GM21717 (cell line): ENCODE results near the gene PPP1R9A.

Source experiments
- ATAC-seq: cut with Tn5 transposase; IDR thresholded peaks from one replicate; pipeline ENCODE4 v1.9.1; 2021; ENCODE audit warnings: mild to moderate bottlenecking, moderate library complexity; ENCODE audit not compliant: unreplicated experiment

PPP1R9A gene

DNA sequence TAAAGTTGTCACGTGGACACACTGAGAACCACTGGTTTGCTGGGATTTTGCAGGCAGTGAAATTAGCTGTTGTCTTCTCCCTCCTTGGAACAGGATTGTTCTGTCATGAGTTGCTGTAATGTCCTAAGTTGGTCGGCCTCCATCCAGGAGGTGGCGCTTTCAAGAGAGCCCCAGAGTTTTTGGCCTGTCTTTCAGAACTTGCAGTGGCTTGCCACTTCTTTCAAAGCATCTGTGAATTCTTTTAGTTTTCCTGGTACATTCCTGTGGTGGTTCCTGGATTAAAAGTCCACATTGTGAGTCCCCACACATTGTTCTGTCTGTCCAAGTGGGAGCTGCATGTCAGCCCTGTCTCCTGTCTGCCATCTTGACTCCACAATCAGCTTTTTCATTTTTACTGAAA, 283.1 kb downstream of the PPP1R9A start:
- ATAC-seq, result no peak

- ATAC-seq, result no peak
These were observed 284.4 kb downstream of the PPP1R9A start for GRCh38 chr7:95191795-95192194.

DNA sequence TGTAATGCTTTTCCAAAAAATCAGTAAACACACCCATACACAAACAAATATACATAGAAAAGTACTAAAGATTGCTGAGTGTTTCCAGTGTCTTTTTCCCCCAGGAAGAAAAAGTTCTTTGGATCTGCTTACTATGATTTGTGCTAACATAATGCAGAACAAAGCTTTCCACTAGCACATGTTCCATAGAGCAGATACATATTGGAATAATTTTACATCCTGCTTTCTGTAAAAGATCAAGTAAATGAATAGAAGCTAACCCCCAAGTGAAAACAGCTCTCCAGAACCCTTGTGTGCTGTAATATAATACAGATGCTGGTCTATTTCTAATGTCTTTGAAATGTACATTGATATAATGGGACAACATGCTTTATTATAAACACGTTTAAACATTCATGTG, 291.5 kb downstream of the PPP1R9A start:
- no peak for ATAC-seq

- no peak for ATAC-seq
These were observed 292.6 kb downstream of the PPP1R9A start for GRCh38 chr7:95199779-95200558.

GRCh38 chr7:95200741-95201140, 293.3 kb downstream of the PPP1R9A start:
- ATAC-seq, result no peak

DNA sequence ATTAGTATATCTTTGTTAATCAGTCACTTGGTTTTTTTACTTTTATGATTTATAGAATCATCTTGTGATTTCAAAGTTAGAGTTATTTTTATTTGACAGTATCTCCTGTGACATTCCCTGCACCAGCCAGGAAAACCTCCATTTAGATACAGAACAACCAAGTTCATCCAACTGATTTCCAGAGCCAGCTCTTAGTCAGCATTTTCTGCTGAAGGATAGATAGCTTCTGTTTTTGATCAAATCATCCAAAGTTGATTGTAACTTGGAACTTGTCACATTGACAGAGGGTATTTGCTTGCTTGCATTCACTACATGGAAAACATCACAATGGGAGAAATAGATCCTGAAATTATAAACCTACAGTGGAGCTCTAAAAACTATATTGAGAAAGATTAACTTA, 294.3 kb downstream of the PPP1R9A start:
- no peak for ATAC-seq

GRCh38 chr7:95204618-95205017, 297.2 kb downstream of the PPP1R9A start:
- no peak for ATAC-seq

DNA sequence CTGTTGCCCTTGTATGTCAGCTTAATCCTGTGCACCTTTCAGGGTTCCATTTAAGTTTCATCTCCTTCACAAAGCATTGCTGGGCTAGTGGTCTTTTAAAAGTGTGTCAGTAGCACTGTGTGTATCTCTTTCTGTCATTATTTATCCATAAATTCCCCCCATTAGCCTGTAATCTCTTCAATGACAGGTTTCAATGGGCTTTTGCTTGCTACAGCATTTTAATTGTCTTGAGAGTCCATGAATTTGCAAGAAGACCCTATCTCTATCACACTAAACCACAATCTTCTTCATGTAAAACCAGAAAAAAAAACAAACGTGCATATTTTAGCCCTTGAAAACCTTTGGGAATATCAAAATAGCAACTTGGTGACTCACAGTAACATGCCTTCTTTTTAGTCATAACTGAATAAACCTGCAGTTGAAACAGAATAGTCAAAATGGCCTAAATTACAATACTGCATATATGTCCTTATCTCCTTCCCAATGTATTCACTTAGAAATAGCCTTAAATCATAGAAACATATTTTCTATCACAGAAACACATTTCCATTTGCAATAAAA, 298.4 kb downstream of the PPP1R9A start:
- no peak for ATAC-seq

GRCh38 chr7:95209276-95209675, 301.9 kb downstream of the PPP1R9A start:
- ATAC-seq, result no peak

DNA sequence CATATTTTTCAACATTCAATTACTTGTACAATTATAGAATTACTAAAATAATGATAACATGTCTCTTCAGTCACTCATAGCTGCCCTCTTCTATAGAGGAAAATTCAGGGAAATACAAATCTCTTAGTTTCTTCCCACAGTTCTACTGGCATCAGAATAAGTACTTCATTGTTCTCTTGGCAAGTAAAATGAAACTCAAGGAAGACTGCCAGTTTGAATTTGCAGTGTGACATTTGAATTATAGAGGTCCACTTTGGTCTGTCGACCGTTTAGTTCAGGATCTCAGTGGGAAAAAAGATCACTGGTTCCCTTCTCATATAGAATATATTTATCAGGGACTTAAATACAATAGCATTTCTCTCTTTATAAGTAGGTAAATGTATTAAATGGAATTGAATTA, 302.4 kb downstream of the PPP1R9A start:
- no peak for ATAC-seq

DNA sequence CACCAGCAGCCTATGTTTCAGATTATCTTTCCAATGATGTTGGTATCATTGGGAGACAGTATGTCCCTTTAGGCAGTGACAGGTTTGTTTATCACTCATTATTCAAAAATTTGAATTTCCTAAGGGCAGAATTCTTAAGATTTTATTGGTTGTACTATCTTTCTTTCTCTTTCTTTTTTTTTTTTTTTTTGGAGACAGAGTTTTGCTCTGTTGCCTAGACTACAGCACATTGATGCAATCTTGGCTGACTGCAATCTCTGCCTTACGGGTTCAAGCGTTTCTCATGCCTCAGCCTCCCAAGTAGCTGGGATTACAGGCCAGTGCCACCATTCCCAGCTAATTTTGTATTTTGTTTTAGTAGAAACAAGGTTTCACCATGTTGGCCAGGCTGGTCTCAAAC, 305.8 kb downstream of the PPP1R9A start:
- ATAC-seq, result no peak

DNA sequence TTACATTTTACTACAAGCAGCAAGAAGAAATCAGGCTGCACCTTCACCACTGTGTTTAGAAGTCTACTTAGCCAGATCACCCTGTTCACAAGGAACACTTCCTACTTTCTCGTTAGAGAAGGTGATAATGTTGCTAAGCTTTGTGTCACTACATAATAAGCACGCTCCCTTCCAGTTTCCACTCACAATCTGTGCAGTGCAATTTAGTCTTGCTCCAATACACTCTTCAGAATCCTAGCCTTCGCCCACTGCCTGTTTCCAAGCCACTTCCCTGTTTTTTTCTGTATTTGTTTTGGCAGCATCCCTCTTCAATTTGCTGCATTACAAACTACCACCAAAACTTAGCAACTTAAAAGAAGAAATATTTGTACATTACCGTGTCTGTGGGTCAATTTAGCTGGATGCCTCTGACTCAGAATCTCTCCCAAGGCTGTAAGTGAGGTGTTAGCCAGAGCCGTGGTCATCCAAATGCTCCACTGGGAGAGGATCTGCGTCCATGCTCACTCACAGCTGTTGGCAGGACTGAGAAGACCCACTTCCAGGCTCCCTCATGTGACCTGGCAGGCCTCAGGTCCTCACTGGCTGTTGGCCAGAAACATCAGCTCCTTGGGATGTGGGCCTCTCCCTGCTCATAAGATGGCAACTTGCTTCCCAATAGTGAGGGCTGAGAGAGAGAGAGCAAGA, 306.6 kb downstream of the PPP1R9A start:
- no peak for ATAC-seq

- ATAC-seq, result no peak
These were observed 312.3 kb downstream of the PPP1R9A start for GRCh38 chr7:95219721-95220120.

DNA sequence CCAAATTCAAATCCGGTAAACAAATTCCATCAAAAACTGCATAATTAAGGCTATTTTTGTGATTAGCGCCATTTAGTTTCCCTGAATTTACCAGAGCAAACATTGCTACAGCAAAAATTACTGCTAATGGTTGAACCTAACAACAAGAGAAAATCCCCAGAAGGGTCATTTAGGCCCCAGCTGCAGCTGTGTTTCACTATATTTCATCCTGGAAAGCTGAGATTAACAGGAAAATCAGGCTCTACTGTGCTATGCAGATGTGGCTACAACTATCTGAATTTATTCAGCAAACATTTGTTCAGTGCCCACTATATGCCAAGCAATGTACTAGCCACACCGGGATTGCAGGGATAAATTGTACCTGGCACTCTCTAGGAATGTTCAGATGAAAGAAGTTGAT, 312.9 kb downstream of the PPP1R9A start:
- ATAC-seq, result no peak

DNA sequence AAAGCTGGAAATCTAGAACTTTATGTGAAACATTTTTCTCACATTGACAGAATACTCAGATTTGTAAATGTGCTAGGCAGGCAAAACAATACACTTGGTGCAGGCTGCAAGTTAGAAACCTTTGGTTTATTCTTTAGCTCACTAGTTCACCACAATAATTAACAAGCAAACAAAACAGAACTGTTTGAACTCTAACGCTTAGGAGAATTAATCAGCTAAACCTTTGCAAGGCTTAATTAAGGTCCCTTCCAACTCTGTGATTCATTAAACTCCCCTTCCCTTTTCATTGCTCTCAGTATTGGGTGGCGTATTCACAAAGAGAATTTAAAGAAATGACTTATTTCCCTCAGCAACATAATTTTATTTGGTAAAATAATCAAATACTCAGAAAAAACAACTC, 317.9 kb downstream of the PPP1R9A start:
- ATAC-seq, result no peak

DNA sequence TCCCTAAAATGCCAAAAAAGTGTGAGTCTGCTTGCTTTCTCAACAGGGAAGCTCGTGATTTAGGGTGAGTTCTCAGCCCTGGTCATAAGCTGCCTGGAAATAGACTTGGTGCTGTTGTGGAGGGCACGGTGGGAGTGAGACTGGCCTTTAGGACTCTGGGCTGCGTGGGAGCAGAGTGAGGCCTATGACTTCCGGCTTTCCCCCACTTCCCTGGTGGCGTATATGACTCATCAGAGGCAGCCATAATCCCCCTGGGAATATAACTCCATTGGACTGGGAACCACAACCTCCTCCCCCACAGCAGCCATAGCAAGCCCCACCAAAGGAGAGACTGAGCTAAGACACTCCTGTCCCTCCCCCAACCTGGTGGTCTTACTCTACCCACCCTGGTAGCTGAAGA, 321.9 kb downstream of the PPP1R9A start:
- no peak for ATAC-seq

- ATAC-seq, result no peak
These were observed 331.0 kb downstream of the PPP1R9A start for GRCh38 chr7:95238252-95238943.

DNA sequence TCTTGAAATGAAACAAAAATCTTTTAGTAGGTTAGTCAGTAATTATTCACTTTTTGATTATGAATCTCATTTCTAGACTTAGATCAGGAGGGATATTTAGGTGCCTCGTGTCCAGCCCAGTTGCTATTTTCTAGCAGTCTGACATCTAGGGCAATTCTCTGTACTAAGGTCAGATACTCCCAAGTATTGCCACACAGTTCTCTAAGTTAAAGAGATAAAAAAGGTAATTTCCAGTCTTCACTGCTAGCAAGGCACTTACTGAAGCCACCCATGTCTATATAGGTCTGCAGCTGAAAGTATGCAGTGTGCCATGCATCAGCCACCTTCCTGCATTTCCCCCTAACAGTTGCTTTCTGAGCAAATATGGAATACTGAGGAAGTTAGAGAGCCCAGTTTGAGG, 333.5 kb downstream of the PPP1R9A start:
- no peak for ATAC-seq

DNA sequence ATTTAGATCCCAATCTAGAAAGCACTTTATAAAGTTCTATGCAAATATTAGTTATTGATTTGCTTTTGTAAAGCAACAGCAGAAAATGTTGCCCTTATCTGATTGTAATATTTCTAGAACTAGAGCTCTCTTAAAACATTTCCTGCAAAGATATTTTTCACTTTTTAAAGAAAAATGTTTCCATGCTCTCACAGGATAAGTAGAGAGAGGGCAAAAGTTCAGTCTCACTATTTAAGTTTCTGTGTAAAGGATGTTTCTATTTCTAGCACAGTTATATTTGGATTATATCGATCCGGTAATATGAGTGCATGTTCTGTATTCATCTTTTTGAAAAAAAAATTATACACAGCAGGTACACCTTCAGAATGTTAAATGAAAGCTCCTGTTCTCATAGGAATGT, 334.9 kb downstream of the PPP1R9A start:
- ATAC-seq, result no peak

DNA sequence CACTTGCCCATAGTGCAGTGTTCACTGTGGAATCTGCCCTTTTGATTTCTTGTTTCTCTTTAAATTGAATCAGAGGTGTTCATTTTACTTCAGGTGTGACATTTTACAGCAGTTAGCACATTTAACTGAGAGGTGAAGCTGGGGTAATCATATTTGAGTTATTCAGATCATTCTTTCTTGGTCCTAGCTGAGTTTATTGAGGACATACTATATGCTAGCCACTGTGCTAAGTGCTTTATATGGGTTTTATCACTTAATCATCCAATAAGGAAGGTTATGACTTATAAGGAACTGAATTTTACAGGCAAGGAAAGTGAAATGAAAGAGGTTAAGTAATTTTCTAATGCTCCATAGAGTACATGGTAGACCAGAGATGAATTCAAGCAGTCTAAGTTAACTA, 337.2 kb downstream of the PPP1R9A start:
- no peak for ATAC-seq

DNA sequence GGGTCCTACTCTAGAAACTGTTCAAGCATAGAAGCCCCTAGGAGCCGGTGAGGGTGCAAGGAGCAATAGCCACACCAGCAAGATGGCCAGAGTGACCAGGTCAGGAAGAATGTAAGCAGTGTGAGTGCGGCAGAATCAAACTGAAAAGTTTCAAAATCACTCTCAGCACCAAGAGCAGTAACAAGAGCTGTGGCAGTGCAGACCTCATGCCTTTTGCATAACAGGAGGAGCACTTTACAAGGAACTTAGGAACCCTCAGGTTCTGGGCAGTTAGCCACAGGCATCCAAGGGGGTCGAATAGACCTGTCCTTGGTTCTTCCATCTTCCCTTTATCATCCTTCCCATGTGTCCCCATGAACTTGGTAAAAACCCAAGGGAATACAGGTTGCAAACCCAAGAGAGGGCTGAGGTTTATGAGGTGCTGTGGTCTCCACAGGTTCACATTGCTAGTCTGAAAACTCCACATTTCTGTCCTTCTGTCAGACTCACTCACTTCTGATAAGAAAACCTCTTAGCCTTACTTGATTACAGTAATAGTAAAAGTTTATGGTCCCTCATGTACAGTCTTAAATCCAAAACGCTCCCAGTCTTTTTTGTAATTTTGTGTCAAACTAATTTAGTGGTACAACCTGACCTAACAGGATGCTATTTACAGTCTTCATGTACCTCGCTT, 338.6 kb downstream of the PPP1R9A start:
- ATAC-seq, result no peak
